GM21423 (cell line): ENCODE data around the gene ANO4.
"Not testable (repeated sequence)": the region's sequence is repeated elsewhere in the genome, so short reads cannot be mapped to it uniquely, and the experiment has no call there.

Source experiments
- ATAC-seq: cut with Tn5 transposase; IDR thresholded peaks from one replicate; pipeline ENCODE4 v1.9.1; 2021; ENCODE audit warnings: mild to moderate bottlenecking, moderate library complexity; ENCODE audit not compliant: unreplicated experiment

Gene ANO4

GRCh38 chr12:100868487-100868886, 73.9 kb downstream of the ANO4 start:
- no peak for ATAC-seq

- no peak for ATAC-seq
Observed at GRCh38 chr12:100871195-100871734, 76.7 kb downstream of the ANO4 start.

- no peak for ATAC-seq
Observed at GRCh38 chr12:100875156-100875555, 80.6 kb downstream of the ANO4 start.

GRCh38 chr12:100875771-100876170, 81.2 kb downstream of the ANO4 start:
- no peak for ATAC-seq

GRCh38 chr12:100877776-100878175, 83.2 kb downstream of the ANO4 start:
- no peak for ATAC-seq

GRCh38 chr12:100895192-100895591, 100.6 kb downstream of the ANO4 start:
- ATAC-seq: no peak

GRCh38 chr12:100896192-100896591, 101.6 kb downstream of the ANO4 start:
- ATAC-seq: no peak

GRCh38 chr12:100897240-100897639, 102.7 kb downstream of the ANO4 start:
- ATAC-seq: no peak

- no peak for ATAC-seq
Observed at GRCh38 chr12:100899301-100899700, 104.7 kb downstream of the ANO4 start.

- no peak for ATAC-seq
Observed at GRCh38 chr12:100900808-100901207, 106.2 kb downstream of the ANO4 start.

- no peak for ATAC-seq
Observed at GRCh38 chr12:100901266-100901665, 106.7 kb downstream of the ANO4 start.

GRCh38 chr12:100904270-100904669, 109.7 kb downstream of the ANO4 start:
- no peak for ATAC-seq

GRCh38 chr12:100908501-100908900, 113.9 kb downstream of the ANO4 start:
- no peak for ATAC-seq

- ATAC-seq: no peak
Observed at GRCh38 chr12:100913872-100914592, 119.5 kb downstream of the ANO4 start.

GRCh38 chr12:100919116-100919515, 124.5 kb downstream of the ANO4 start:
- ATAC-seq: no peak

GRCh38 chr12:100920493-100920892, 125.9 kb downstream of the ANO4 start:
- no peak for ATAC-seq

- ATAC-seq: no peak
Observed at GRCh38 chr12:100926669-100927248, 132.2 kb downstream of the ANO4 start.

GRCh38 chr12:100927826-100928225, 133.2 kb downstream of the ANO4 start:
- no peak for ATAC-seq

- no peak for ATAC-seq
Observed at GRCh38 chr12:100932571-100932970, 138.0 kb downstream of the ANO4 start.

- not testable (repeated sequence) for ATAC-seq
Observed at GRCh38 chr12:100933531-100933930, 139.0 kb downstream of the ANO4 start.

GRCh38 chr12:100935929-100936328, 141.4 kb downstream of the ANO4 start:
- ATAC-seq: no peak

- ATAC-seq: no peak
Observed at GRCh38 chr12:100936661-100937060, 142.1 kb downstream of the ANO4 start.
